GM19468 (cell line): Measurements from ENCODE around the gene BASP1.

ENCODE experiments used
- ATAC-seq: cut with Tn5 transposase; IDR thresholded peaks from one replicate; pipeline ENCODE4 v1.9.1; 2021; ENCODE audit warnings: mild to moderate bottlenecking, moderate library complexity, moderate number of reproducible peaks; ENCODE audit not compliant: unreplicated experiment; ENCODE audit errors: extremely low read depth

The BASP1 gene, protein sequence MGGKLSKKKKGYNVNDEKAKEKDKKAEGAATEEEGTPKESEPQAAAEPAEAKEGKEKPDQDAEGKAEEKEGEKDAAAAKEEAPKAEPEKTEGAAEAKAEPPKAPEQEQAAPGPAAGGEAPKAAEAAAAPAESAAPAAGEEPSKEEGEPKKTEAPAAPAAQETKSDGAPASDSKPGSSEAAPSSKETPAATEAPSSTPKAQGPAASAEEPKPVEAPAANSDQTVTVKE

GRCh38 chr5:17217493-17218352, at the start of gene BASP1:
TSS of gene BASP1 (plus strand) at chr5:17217631. CDS start at chr5:17275217, 57,586 bp downstream.
- ATAC-seq, result no peak

DNA sequence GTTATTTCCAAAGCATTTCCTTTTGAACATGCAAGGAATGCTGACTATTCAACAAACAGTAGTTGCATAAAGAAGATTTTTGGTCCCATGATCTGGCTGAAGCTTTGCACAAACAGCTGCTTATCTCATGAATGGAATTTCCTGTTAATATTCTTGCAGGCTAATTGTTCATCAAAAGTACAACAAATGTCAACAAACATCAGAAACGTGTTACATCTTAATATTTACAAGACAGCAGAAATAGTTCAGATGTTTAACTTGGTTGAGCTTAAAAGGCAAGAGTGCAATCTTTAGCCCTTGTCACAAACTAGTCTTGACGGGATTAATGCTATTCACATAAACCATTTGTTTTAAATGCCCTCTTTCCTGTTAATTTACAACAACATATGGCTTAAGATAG, 47.9 kb upstream of the BASP1 start:
- no peak for ATAC-seq

- no peak for ATAC-seq
Observed at GRCh38 chr5:17172791-17173190, 44.6 kb upstream of the BASP1 start.

DNA sequence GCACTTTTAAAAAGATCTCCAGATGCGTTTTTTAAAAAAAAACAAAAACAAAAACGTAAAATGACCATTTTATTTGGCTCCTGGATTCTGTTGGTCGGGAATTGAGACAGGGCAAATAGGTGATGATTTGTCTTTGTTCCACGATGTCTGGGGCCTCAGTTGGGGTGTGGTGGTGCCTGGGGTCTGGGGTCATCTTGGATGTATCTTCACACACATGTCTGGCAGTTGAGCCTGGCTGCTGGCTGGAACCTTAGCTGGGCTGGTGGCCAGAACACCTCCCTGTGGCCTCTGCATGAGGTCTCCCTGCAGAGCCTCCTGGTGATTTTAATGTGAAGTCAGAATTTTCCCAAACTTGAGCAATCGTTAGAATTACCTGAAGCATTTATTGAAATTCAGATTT, 42.5 kb upstream of the BASP1 start:
- ATAC-seq, result no peak

- no peak for ATAC-seq
Observed at GRCh38 chr5:17177501-17178372, 39.7 kb upstream of the BASP1 start.

GRCh38 chr5:17178373-17178675, 39.1 kb upstream of the BASP1 start:
- no peak for ATAC-seq

GRCh38 chr5:17180330-17180843, 37.0 kb upstream of the BASP1 start:
- no peak for ATAC-seq

GRCh38 chr5:17180864-17181723, 36.3 kb upstream of the BASP1 start:
- no peak for ATAC-seq

DNA sequence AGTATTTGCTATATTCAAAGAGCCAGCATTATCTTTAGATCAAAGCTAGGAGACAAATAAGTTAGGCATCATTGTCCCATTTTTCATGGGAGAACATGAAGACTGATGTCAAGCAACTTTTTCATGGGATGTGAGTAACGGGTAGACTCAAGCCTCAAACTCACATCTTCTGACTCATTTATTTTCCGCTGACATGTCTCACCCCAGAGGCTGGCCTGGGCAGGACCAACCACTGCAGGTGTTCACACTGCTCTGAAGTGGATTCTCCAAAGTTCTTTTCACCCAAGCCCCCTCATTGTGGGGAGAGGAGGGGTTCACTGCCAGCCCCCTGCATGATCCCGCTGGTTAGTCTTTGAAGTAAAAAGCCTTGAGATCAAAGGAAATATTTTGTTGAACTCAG, 34.9 kb upstream of the BASP1 start:
- ATAC-seq, result no peak

DNA sequence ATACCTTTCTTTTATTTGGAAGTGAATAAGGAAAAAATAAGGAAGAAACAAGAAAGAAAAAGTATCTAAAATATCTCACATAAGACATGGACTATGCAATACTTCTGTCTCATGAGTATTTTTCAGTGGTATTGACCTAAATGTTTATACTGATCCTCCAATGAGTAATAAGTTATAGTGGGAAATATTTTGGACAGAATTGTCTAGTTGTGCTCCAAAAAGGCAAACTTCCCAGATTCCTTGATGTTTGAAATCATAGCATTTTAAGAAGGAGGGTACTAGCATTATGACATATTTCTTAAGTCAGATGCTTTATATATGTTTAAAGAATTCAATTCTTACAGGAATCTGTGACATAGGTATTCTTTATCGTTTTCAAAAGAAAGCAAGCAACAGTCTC, 34.5 kb upstream of the BASP1 start:
- no peak for ATAC-seq

DNA sequence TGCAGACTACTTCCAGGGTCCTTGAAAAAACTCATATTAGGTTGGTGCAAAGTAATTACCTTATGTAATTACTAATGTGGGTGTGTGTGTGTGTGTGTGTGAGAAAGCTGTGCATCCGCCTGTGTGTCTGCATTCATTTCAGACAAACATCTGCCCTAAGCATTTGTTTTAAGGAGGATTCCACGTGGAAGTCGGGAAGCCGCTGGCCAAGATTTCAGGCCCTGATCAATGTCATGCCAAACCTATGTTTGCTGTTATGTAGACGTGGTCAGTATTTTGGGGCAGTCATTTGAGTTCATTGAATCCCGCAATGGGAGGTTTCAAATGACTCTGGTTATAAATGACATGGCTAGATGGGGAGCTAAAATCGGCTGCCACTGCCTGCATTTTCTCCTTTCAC, 33.6 kb upstream of the BASP1 start:
- no peak for ATAC-seq

DNA sequence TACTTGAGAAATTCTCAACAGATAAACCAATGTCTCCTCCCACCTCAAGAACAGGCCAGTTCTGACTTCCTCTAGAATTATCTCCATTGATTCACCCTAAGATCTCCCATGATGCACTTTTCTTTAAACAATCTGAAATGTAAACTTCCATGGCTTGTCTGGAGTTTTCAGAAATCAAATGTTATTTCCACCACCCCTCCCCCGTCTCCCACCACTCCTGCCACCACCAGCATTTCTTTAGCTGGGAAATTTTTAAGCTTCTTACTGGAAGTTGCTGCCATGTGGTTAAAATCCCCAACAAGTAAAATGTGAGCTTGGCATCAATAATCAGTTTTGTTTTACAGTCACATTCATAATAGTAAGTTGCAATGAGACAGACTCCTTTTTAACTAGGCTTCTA, 32.8 kb upstream of the BASP1 start:
- ATAC-seq, result no peak

DNA sequence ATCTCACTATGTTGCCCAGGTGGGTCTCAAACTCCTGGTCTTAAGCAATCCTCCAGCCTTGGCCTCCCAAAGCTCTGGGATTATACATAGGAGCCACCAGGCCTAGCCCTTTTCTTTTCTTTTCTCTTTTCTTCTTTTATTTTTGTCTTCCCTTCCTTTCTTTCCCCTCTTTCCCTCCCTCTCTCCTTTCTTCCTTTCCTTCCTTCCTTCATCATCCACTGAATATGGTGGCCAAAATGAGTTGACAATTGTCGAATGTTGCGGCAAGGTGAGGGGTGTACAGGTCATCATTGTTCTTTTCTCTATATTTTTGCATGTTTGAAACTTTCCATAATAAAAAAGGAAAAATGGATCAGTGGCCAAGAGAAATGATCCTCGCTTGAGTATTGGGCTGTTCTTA, 32.1 kb upstream of the BASP1 start:
- no peak for ATAC-seq

DNA sequence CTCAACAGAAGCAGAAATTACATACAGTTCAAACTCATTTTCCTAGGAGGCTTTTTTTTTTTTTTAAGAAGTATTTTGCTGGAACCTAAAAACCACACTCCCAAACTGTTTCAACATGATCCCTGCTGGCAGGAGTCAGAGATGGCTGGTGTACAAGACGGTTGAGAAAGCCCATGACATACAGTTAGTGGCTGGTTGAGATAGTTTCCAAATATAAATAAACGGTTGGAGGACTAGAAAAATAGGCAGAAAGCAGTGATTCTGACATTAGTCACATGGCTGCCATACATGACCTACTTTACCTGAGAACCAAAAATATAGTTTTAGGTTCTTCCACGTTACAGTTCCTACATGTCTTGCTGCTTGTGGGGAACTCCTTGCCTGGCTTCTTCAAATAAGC, 31.7 kb upstream of the BASP1 start:
- ATAC-seq, result no peak

- ATAC-seq, result no peak
Observed at GRCh38 chr5:17186256-17186655, 31.2 kb upstream of the BASP1 start.

- no peak for ATAC-seq
Observed at GRCh38 chr5:17187011-17187785, 30.2 kb upstream of the BASP1 start.

DNA sequence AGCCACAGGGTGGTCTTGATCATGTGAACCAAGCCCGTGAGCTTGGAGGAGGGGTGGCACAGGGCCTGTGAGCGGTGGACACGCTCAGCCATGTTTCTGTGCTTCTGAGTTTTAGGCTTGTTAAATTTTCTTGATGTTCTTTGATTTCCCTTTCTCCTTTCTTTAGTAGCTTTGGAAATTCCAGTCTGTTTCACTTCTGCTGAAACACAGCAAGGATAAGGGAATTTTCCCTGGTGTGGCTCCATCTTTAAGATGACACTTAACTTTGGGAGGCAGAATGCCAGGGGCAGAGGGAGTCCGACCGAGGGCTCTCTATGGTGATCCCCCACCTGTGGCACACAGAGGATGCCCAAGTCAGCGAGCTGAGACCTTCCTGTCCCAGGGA, 29.7 kb upstream of the BASP1 start:
- ATAC-seq, result no peak

- no peak for ATAC-seq
Observed at GRCh38 chr5:17189381-17190036, 27.9 kb upstream of the BASP1 start.
